GM12878 (cell line): ENCODE results near the gene SLC6A11. TPM values are rescaled to one million over a fixed set of nuclear protein-coding genes. Genes with fewer than 3 reads are reported as not detected.

ENCODE experiments used
- ATAC-seq: fragments of 200-7000 bp; cut with Tn5 transposase; 3 replicates; pipeline ENCODE4 v1.9.1; 2020; ENCODE audit warnings: mild to moderate bottlenecking, moderate library complexity
- BruUV-seq: library from RNA; stranded (reverse); fragments of 400-500 nt; replicated peaks from 2 replicates; lab custom pipeline; 2021; lab: Mats Ljungman, UMichigan
- CTCF ChIA-PET: fragments of 300-600 bp; sonication (Branson Sonifier 250); formaldehyde crosslinking; extraction: SDS; loops from one replicate; lab custom pipeline; 2021; ENCODE audit warnings: inconsistent platforms; lab: Yijun Ruan, JAX
- POLR2A ChIA-PET: fragments of 350-600 bp; formaldehyde crosslinking; extraction: SDS; loops from one replicate; lab custom pipeline; 2021; ENCODE audit warnings: inconsistent platforms; lab: Charles Lee
- RAD21 ChIA-PET: fragments of 300-600 bp; sonication (Branson Sonifier 250); formaldehyde crosslinking; loops from one replicate; lab custom pipeline; 2023; ENCODE audit warnings: antibody characterized with exemption; ENCODE audit not compliant: unreplicated experiment; lab: Charles Lee
- SMC1A ChIA-PET: fragments of 300-600 bp; sonication (Branson Sonifier 250); formaldehyde crosslinking; loops from one replicate; lab custom pipeline; 2023; ENCODE audit not compliant: unreplicated experiment, uncharacterized antibody; lab: Charles Lee
- DNase-seq: peaks from one replicate; pipeline ENCODE4 v3.0.0-alpha.2; 2011; ENCODE audit warnings: low read depth, low spot score
- FAIRE-seq: peaks from 3 replicates; lab custom pipeline; 2011; peaks lifted over from hg19 to GRCh38; lab: Jason Lieb, UNC
- H2AFZ ChIP-seq: 2 replicates; pipeline ENCODE4 v1.6.0; 2011; ENCODE audit warnings: low read depth, low read length, control low read depth; ENCODE audit not compliant: control insufficient read depth
- H3K27ac ChIP-seq: 2 replicates; pipeline ENCODE4 v1.5.1; 2011; ENCODE audit warnings: control low read depth; ENCODE audit not compliant: control insufficient read depth, insufficient read depth
- H3K27me3 ChIP-seq, 2 experiments: replicated peaks in 1 of 2; 2 replicates each; pipeline versions ENCODE4 v1.6.0 to v1.6.1; 2011; ENCODE audit warnings: low read length in 1 of 2; ENCODE audit not compliant: control insufficient read depth in 2 of 2, insufficient read depth in 2 of 2
- H3K36me3 ChIP-seq, 2 experiments: 2 replicates each; pipeline ENCODE4 v1.5.1; 2011; ENCODE audit warnings: low read length in 1 of 2; ENCODE audit not compliant: control insufficient read depth in 2 of 2, insufficient read depth in 2 of 2
- H3K4me1 ChIP-seq: 2 replicates; pipeline ENCODE4 v1.6.1; 2011; ENCODE audit warnings: mild to moderate bottlenecking, low read length, moderate library complexity, mixed read lengths; ENCODE audit not compliant: control insufficient read depth, insufficient read depth
- H3K4me2 ChIP-seq: 2 replicates; pipeline ENCODE4 v1.6.0; 2011; ENCODE audit warnings: control low read depth; ENCODE audit not compliant: control insufficient read depth, insufficient read depth
- H3K4me3 ChIP-seq: fragments of 200-600 bp; sonication (generic); 2 replicates; pipeline ENCODE4 v1.5.1; 2016
- H3K79me2 ChIP-seq: 2 replicates; pipeline ENCODE4 v1.6.0; 2011; ENCODE audit warnings: low read length; ENCODE audit not compliant: control insufficient read depth, insufficient read depth
- H3K9ac ChIP-seq: 2 replicates; pipeline ENCODE4 v1.8.0; 2011; ENCODE audit warnings: low read length, control low read depth, mixed read lengths; ENCODE audit not compliant: control insufficient read depth, insufficient read depth
- H3K9me3 ChIP-seq: replicated peaks from 3 replicates; pipeline ENCODE4 v1.5.1; 2011; ENCODE audit warnings: mild to moderate bottlenecking, low read length; ENCODE audit not compliant: control insufficient read depth, insufficient read depth
- H4K20me1 ChIP-seq: 2 replicates; pipeline ENCODE4 v1.6.0; 2011; ENCODE audit not compliant: control insufficient read depth, insufficient read depth
- BRCA1 ChIP-seq: IDR thresholded peaks from 2 replicates; pipeline ENCODE4 v1.6.1; 2011; ENCODE audit warnings: low read depth, low read length, improper control_type of control experiment
- CHD2 ChIP-seq: IDR thresholded peaks from 2 replicates; pipeline ENCODE4 v1.6.1; 2011; ENCODE audit warnings: low read depth, low read length, improper control_type of control experiment, borderline replicate concordance
- IRF3 ChIP-seq: fragments of 450-650 bp; IDR thresholded peaks from 2 replicates; pipeline ENCODE4 v1.6.1; 2014; ENCODE audit warnings: mild to moderate bottlenecking
- MTA3 ChIP-seq: IDR thresholded peaks from 2 replicates; pipeline ENCODE4 v1.6.1; 2012; ENCODE audit warnings: low read length, inconsistent platforms, borderline replicate concordance
- MXI1 ChIP-seq: fragments of 150-350 bp; IDR thresholded peaks from 2 replicates; pipeline ENCODE4 v1.6.1; 2011; ENCODE audit warnings: low read depth, mild to moderate bottlenecking, inconsistent platforms, low read length, improper control_type of control experiment
- MYB ChIP-seq: fragments of 150-350 bp; IDR thresholded peaks from 2 replicates; pipeline ENCODE4 v1.6.1; 2014; ENCODE audit warnings: mild to moderate bottlenecking, low read depth, low read length, borderline replicate concordance
- NRF1 ChIP-seq: conservative IDR thresholded peaks from 2 replicates; pipeline ENCODE4 v1.6.1; 2011; ENCODE audit warnings: mild to moderate bottlenecking, low read depth, low read length, improper control_type of control experiment
- SMAD1 ChIP-seq: fragments of 450-650 bp; IDR thresholded peaks from 2 replicates; pipeline ENCODE4 v1.6.1; 2018; ENCODE audit warnings: mild to moderate bottlenecking, low read depth; ENCODE audit not compliant: partially characterized antibody
- SREBF2 ChIP-seq: IDR thresholded peaks from 2 replicates; pipeline ENCODE4 v1.6.1; 2012; ENCODE audit warnings: mild to moderate bottlenecking, low read length
- WGBS: methylation state at CpG from one replicate; pipeline ENCODE4 v1.1.6; 2016; ENCODE audit warnings: low lambda C conversion rate; ENCODE audit not compliant: insufficient replicate concordance, insufficient coverage; ENCODE audit errors: missing lambda C conversion rate; 5-methylcytosine and 5-hydroxymethylcytosine counted together
- in situ Hi-C: fragments of 300-500 bp; cut with MboI; formaldehyde crosslinking; loops from 9 replicates; pipeline ENCODE4 v1.14.3; 2018; ENCODE audit warnings: mixed read lengths
- intact Hi-C: fragments of 100-400 bp; cut with micrococcal nuclease; formaldehyde crosslinking; loops from one replicate; pipeline ENCODE4 v1.14.2; 2022; ENCODE audit not compliant: unreplicated experiment
- polyA plus RNA-seq, 11 experiments: library from polyadenylated mRNA; depleted of rRNA in 4 of 11; unstranded in 6 of 11; stranded (reverse) in 5 of 11; fragments of >200 nt; fragmentation: Nextera tagmentation in 4 of 11; fragmentation: Illumina TruSeq in 1 of 11; extraction: Ambion mirVana in 4 of 11; extraction: Trizol in 1 of 11; gene quantifications; 1 replicate in 1 of 11; 2 replicates in 10 of 11; pipeline versions ENCODE4 v1.2.1 to v1.2.3, GENCODE V29; 2011 to 2016; ENCODE audit warnings: inconsistent platforms in 2 of 11, missing spikeins in 2 of 11, low read depth in 1 of 11
- total RNA-seq, 4 experiments: library from RNA; depleted of rRNA in 3 of 4; stranded (reverse); fragments of >200 nt in 3 of 4; fragmentation: Illumina TruSeq in 1 of 4; extraction: Trizol in 1 of 4; gene quantifications; 2 replicates each; pipeline versions ENCODE4 v1.2.1 to v1.2.3, GENCODE V29; 2013 to 2021
- TF ChIP-seq, protein P1 (sequence below): fragments of 450-650 bp; IDR thresholded peaks from 2 replicates; pipeline ENCODE4 v1.6.1; 2018; ENCODE audit warnings: borderline replicate concordance, mild to moderate bottlenecking; ENCODE audit not compliant: partially characterized antibody
- TF ChIP-seq, protein P2 (sequence below): IDR thresholded peaks from 2 replicates; pipeline ENCODE4 v1.6.1; 2012; ENCODE audit warnings: low read depth, low read length, improper control_type of control experiment

The SLC6A11 gene
- total and polyA plus RNA-seq, 10 of the 15 experiments (the other 5 are each of a cell fraction or from before 2014, with no cell fraction given): not detected

DNA sequence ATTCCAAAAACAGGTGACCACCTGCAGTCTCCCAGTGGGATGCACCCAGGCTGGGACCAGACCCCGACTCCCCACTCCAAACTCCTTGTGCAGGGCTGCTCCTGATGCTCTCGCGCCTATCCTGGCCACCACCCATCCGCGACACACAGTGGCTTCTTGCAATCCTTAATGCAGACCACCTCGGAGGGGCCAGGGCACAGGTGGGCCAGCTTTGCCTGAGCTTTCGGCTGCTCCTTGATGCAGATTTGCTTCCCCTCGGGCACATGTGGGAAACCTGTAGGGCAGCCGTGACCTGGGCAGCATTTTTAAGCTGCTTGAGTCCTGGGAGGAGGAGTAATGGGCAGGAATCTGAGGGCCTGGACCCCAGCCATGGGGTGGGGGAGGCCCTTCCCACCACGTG, 18.9 kb downstream of the SLC6A11 start (continued):
- TF ChIP-seq, protein P1, sequence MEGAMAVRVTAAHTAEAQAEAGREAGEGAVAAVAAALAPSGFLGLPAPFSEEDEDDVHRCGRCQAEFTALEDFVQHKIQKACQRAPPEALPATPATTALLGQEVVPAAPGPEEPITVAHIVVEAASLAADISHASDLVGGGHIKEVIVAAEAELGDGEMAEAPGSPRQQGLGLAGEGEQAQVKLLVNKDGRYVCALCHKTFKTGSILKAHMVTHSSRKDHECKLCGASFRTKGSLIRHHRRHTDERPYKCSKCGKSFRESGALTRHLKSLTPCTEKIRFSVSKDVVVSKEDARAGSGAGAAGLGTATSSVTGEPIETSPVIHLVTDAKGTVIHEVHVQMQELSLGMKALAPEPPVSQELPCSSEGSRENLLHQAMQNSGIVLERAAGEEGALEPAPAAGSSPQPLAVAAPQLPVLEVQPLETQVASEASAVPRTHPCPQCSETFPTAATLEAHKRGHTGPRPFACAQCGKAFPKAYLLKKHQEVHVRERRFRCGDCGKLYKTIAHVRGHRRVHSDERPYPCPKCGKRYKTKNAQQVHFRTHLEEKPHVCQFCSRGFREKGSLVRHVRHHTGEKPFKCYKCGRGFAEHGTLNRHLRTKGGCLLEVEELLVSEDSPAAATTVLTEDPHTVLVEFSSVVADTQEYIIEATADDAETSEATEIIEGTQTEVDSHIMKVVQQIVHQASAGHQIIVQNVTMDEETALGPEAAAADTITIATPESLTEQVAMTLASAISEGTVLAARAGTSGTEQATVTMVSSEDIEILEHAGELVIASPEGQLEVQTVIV: no peak
- TF ChIP-seq CHD2: no peak

DNA sequence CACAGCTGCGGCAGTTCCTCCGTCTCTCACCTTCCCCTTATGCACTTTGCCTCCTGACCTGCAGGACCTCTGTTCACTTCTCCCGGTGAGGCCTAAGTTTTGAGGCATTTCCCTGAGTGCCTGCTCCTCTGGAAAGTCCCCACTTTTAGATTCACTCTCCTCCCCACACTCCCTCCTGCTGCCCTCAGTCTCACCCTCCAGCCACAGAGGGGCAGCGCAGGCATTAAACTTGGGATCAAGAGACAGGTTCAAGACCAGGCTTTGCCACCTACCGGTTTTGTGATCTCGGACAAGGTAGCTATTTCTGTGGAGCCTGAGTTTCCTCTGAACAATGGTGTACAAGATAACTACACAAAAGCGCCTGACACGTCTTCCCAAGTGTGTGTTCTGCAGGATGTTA, 19.4 kb downstream of the SLC6A11 start:
- Histone ChIP-seq H3K79me2 (no peaks in the 10 kb centered on the region), H3K4me3 (no peak overlapping the region), H3K36me3 (no peaks in the 10 kb centered on the region), H4K20me1 (no peaks in the 10 kb centered on the region), H2AFZ (no peak overlapping the region), H3K9ac (no peak overlapping the region), H3K4me1 (no peaks in the 10 kb centered on the region), H3K9me3 (no peaks in the 10 kb centered on the region), H3K4me2 (no peak overlapping the region), H3K27me3 (no peaks in the 10 kb centered on the region; a peak in 1 of 4 replicates), H3K27ac (no peak overlapping the region)
- RAD21 ChIA-PET: no interaction called here
- POLR2A ChIA-PET: no interaction called here
- in situ Hi-C loops (no loop called here), intact Hi-C loops (no loop called here)
- no peak for FAIRE-seq
- no peak for DNase-seq
- WGBS: 34% methylated on average over 8 of the region's 8 CpGs
- CTCF ChIA-PET: no interaction called here
- TF ChIP-seq SMAD1 (no peak), MYB (no peak), NRF1 (no peak), MXI1 (no peak), BRCA1 (no peak), SREBF2 (no peak), MTA3 (no peak), IRF3 (no peak)
- TF ChIP-seq, protein P2, sequence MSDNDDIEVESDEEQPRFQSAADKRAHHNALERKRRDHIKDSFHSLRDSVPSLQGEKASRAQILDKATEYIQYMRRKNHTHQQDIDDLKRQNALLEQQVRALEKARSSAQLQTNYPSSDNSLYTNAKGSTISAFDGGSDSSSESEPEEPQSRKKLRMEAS: no peak
- TF ChIP-seq, all 136 proteins: peak for 0
- SMC1A ChIA-PET: no interaction called here
- ATAC-seq: no peak
- no TSS peak for BruUV-seq
